Limb (tissue), 2 donors: ENCODE data around the gene ANKRA2.
A peak's percentile ranks its signal among the peaks of the same experiment; 100 is the strongest.
"Not testable (repeated sequence)": the region's sequence is repeated elsewhere in the genome, so short reads cannot be mapped to it uniquely, and the experiment has no call there.

Experiments
- DNase-seq, 2 donors: peaks; one replicate each; pipeline ENCODE4 v3.0.0-alpha.2; 2016; ENCODE audit errors: extremely low spot score in 2 of 2

Gene ANKRA2

DNA sequence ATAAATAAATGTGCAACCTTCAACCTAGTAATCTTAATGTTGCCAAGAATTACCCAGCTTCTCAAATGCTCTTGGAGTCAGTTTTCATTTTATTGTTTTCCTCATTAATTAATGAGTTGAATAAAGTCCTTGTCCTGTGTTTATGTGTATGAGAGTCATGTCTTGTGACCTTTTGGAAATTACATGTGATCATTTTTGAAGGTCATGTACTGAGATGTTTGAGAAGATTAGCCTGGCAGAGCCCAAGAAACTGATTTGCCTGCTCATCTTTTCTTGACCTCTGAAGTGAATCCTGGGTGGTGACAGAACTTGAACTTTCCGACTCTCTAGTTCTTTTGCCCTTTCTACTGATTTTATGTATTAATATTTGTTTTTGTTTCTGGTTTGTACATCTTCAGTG lies 15.4 kb downstream of the ANKRA2 start:
- no peak for DNase-seq

DNA sequence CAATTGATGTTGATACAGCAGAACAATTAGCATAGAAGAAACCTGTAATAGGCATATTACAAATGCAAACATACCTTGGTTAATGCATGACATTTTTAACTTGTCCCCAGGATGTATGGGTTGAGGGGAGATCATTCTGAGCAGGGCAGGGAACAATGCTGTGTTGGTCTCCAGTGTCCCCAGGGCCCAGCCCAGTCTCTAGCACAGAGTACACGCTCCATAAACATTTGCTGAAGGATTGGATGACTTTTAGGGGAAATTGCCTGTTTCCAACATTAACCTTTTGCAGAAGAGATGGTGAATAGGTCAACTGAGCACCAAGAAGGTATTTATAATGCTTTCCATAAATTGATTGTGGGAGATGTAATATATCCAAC lies 20.0 kb downstream of the ANKRA2 start:
- no peak for DNase-seq

DNA sequence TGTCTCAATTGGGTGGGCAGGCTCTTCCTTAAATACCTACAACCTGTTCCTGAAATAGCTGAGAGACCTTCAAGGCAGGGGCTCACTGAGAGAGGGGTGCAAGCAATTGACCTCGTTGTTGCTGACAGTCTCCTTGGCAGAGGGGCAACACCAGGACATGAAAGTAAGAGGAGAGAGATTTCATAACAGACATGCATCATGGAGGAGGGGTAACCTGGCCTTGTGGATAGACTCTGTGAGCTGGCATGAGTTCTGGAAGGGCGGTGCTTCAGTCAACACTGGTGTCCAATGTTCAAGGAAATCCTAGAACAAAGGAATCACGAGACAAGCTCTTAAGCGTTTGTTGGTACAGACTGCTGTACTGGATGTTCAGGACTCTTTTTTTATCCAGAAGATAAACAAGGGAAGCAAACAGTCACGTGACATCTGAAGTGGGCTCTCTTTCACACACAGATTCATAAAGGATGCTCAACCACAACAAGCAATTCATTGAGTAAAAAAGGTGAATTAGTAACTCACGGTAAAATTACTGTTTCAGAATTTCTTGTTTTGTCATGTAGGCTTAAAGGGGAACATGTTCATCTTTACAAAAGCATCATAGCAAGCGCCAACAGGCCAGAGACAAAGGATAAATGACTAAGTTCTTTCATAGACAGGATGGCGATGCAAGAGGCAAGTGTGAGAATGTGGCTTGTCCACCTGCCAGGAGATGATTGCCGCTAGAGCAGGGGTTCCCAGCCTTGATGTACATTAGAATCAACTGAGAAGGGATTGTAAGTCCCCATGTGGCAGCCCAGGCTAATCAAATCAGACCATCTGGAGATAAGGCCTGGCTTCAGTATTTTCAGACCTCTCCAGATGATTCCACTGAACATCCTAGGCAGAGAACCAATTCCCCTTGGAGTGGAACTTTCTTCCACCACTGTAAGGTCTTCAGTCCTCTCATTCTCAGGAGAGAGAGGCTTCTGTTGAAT lies 20.7 kb downstream of the ANKRA2 start:
- no peak for DNase-seq

DNA sequence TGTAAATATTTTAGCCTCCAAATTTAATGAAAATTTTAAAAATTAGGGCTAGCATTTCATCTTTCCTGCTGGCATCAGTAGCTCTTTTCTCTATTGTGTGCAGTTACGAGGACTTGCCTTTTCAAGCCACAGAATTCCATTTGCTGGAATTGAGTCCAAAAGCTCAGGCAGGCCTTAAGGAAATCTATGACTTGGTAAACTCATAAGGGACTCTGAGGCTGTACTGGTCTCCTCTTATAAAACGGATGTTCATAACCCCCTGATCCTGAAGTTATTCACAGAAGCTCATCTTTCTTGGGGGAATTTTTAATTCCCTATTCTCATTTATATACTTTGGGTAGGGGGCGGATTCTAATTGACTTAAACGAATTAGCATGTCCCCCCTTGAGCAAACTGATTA lies 23.4 kb downstream of the ANKRA2 start:
- no peak for DNase-seq

DNA sequence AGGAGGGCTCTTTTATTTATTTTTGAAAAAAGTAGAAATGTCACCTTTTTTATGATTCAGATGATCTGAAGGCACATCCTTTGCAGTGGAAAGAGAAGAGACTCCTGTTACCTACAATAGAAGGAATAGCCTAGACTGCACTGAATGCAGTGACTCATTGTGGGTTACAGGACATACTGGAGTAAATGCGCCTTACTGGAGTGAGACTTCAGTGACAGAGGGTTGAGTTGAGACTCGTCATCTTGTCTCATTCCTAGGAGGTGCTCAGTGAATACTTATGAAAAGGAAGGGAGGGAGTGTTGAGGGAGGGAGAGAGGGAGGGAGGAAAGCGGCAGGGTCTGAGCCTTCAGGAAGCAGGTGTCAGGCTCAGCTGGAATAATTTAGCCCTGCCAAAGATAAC lies 25.2 kb downstream of the ANKRA2 start:
- no peak for DNase-seq

DNA sequence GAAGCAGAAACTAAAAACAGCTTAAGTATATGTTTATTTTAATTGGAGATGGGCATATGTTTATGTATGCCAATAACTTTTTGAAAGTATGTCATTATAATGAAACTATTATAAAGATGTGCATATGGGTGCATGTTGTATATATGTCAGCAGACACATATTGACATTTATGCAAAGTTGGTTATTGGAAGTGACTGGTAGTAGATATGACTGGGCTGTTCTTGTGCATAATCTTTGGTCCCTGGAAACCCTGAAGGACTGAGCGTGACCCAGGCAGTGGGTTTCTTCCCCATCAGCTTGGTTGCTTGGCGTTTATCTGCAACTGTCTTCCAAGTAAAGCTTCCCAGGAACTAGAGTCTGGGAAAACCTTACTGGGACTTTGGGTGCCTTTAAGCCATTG lies 25.7 kb downstream of the ANKRA2 start:
- DNase-seq: no peak

DNA sequence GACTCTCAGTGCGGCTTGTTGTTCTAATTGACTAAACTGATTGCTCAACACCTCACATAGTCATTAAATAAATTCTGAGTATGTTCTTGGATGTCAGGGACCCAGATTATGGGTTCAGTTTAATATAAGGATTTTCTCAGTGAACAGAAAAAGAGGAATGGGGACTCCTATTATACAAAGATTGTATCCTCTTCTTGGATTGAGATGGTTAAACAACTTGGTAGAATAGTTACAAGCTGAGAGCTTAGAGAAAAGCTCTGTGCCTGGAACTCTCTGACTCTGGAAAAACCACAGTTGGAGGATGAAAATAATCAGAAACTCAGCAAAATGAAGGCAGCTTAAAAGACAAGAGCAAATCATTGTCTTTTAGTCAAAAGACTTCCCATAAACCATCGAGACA lies 30.5 kb downstream of the ANKRA2 start:
- DNase-seq: no peak

DNA sequence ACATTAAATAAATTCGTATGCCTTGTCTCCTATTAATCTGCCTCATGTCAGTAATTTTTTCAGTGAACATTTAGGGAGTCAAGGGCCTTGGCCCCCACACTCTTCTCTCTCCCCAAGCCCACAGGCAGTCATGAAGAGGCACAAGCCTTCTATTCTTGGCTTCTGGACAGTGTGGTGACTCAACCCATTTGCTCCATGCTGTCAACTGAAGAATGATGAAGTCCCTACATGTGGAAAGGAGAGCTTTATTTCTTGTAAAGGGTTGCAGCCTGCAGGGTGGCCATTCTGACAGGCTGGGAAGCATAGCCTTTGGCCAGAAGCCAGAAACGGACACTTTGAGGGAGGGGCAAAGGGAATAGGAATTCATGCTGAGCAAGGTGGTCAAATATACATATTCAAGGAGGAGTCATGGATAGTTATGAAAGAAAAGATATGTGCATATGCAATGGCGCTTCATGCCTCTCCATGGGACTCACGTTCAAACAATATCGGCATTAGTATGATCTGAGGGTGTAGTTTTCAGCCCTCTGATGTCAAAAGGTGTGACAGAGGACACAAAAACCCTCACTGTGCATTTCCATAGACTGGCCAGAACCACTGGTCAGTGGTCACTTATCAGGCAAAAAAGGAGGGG lies 31.3 kb downstream of the ANKRA2 start:
- DNase-seq: no peak

DNA sequence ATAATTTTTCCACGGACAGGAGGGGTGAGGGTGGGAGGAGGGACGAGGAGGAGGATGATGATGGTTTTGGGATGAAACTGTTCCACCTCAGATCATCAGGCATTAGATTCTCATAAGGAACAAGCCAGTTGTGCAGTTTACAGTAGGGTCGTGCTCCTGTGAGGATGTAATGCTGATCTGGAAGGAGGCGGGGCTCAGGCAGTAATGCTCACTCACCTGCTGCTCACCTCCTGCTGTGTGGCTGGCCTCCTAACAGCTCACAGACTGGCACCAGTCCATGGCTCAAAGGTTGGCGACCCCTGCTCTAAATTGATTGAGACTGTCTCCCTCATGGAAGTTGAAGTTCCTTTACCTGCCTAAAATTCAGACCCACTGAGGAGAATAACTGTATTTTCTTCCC lies 33.2 kb downstream of the ANKRA2 start:
- DNase-seq: no peak

DNA sequence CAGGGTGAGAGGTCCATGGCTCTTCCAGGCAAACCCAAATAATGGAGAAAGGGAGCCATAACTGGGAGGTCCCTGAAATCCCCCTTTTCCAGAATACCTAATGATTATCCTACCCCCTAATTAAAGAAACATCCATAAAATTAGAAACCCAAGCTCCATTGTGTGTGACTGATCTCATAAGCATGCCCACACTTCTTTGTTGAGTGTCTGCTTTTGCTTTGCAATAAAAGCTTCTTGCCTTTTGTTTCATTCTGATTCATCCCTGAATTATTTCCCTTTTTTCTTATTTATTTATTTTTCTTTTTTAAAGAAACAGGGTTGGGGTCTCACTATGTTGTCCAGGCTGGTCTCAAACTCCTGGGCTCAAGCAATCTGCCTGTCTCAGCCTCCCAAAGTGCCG lies 34.1 kb downstream of the ANKRA2 start:
- DNase-seq: no peak

DNA sequence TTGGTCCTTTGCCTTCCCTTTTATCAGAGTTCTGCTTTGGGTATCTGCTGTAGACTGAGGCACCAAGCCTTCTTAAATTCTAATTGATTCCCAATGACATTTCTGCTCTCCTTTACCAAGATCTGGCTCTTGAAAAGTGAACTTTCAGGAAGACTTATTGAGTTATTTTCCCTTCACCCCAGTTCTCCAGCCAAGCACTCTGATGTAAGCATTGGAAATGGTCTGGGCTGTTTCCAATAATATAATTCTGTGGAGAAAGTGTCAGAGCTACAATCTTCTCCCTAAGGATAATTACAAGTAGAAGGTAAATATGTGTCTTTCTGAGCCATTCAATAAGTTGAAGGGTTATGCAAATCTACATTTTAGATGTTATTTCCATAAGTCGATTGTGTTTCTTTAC lies 36.4 kb downstream of the ANKRA2 start:
- DNase-seq: no peak

DNA sequence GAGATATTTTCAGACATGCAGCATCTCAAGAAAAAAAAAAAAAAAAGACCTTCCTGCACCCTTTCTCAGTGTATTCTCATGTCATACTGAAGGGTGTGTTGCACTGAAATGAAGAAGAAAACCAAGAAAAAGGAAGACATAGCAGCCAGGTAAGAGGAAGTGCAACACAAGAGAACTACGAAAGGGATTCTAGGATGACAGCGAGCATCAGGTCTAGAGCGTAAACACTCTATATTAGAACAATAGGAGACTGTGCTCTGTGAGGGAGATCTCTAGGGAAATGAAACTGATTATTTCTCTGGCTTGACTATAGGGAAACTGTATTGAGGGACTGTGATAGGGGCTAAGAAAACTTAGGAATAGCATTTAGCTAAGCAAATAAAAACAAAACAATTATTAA lies 37.2 kb downstream of the ANKRA2 start:
- no peak for DNase-seq

DNA sequence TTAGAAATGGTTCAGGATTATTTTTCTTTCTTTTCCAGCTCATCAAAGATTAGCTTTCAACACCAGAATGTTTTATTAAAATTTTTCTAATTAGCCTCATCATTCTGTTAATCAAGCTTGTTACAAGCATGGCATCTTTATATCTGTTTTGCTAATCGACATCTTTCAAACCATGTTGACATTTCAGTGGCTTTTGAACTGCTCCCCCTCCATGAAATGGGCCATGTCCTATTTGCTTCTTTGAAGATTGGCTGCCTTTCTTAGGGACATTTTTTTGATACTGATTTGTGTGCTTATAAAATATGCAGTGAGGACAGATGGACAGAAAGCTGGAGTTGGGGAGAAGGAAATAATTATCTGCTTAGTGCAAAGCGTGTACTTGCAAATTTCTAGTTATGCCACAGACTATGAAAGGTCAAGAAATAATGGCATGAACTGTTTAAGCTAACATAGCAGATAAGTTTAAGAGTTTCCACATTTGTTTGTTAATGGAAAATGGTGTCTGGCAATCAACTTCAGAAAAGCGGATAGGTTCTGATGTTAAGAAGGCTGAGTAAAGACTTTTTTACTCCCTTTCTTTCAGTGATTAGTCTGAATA lies 39.7 kb downstream of the ANKRA2 start:
- DNase-seq: no peak

DNA sequence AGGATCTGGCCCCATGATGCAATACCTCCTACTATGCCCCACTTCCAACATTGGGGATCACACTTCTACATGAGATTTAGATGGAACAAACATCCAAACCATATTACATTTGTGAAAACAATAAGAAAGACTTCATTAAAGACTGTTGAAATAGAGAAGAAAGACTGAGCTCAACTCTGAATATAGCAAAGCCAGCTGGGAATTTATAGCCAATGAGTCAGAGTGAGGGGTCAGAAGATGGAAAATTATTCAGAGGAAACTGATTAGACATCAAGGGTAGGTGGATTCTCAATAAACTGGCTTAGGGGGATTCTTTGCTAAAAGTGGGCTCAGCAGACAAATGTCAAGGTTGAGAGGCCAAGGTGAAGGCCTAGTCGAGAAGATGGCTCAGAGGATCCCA lies 41.6 kb downstream of the ANKRA2 start:
- DNase-seq: no peak

DNA sequence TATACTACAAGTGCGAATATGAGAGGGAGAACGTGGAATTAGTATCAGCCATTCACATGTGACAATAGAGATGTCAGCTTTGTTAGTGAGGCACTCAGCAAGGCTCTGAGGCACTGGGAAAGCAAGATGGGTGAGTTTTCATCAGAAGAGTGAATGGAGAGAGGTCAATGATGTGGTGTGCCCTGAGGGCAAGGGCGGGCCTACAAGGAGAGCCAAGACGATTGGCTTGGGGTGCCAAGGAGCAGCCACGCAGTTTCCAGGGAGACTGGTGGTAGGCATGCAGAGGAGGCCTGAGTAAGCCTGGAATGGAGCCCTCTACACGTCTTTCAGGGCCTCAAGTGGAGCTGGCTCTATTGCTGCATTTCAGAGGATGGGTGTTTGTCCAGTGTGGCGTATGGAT lies 42.5 kb downstream of the ANKRA2 start:
- DNase-seq: no peak

DNA sequence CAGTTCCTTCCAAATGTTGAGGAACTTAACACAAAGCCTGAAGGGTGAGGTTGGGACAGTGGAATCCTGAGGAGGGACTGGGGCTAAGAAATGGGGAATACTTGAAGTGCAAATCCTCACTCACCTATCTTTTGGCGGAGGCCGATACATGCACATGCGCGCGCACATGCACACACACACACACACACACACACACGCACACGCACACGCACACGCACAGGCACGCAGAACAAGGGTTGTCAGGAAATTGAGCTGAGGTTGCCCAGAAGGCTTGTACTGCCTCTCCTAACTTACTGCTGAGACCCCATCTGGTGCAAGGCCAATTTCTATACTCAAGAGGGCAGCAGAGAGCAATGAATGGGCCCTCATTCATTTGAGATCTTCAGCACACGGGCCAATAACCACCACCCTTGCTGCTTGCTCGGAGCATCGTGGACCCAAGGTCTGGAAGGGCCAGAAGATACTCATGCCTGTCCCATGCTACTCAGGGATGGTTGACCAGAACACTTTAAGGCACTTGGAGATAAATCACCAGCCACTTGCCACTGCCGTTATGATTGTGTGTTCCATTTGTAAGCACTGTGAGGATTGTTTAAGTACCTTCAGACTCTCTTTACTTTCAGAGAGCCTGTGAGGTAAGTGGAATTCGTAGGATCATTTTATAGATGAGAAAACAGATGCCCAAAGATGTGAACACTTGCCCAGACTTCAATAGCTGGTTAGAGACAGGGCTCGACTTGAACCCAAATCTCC lies 45.7 kb downstream of the ANKRA2 start:
- peak; percentile 67 to 68 for DNase-seq

DNA sequence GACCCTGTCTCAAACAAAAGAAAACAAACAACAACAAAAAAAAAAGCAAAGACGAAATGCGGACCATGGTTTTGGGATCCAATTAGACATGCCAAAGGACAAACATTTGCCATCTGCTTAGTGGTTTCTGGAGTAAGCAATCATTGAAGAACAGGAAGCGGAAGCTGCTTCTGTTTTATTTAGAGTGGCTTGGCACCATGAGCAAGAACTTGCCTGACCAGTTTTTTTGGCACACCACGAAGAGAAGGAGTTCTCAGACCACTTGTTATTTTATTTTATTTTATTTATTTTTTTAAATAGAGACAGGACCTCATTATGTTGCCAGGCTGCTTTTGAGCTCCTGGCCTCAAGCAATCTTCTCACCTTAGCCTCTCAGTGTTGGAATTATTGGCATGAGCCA lies 50.2 kb downstream of the ANKRA2 start:
- DNase-seq: no peak

DNA sequence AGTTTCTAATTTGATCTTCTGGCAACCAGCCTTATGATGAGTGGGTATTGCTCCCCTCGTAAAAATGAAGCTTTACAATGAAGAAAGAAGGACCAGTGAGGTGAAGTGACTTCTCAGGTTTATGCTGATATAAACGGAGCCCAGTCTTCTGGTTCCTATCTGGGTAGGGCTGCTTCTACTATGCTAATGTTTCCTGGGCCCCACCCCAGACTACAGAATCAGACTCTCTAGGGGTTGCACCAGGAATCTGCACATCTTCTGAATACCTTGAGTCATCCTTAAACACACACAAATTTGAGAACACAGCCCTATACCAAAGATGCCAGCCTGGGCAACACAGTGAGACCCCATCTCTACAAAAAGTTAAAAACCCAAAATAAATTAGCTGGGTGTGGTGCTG lies 51.0 kb downstream of the ANKRA2 start:
- no peak for DNase-seq

DNA sequence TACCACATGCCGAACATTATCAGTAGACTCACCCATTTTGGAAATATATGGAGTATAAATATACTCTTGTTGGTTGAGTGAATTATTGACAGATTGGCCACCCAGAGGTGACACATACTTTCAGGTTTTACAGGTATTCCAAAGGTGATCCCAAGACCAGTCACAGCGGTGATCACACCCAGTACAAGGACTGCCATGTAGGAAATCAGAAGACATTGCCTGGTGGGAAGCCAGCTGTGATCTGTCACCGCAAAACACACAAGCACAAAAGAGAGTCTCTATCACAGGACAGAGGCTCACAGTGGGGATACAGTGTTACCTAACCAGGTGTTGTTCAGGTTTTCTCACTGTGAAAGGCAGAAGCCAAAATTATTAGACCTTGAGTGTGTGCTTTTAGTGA lies 51.4 kb downstream of the ANKRA2 start:
- no peak for DNase-seq

DNA sequence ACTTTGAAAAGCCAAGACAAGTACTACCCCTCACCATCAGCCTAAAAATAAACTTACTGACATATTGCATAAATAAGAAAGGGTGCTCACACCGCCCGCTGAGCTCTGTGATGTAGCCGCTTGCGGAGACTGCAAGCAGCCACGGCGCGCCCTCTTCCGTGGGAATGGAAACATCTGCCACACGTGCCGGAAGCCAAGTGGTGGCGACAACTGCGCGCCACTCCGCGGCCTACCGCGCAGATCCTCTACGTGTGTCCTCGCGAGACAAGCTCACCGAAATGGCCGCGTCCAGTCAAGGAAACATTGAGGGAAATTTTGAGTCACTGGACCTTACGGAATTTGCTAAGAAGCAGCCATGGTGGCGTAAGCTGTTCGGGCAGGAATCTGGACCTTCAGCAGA lies 56.9 kb downstream of the ANKRA2 start:
- not testable (repeated sequence) for DNase-seq

DNA sequence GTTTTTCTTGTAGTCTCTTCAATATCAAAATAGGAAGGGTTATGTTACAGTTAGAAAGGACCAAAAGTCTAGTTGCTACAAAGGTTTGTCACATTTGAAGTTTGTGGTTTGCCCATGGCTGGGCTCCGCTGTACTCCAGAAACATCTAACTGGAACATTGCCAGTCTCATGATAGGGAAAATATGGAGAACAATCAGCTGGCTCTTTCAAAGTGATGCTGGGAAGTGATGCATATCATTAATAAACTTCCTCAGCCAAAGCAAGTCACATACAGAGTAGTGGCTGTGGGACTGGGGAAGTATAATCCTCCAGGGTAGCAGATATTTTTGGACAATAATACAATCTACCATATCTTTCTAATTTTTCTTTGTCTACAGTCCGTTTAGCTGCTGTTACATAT lies 58.4 kb downstream of the ANKRA2 start:
- no peak for DNase-seq

DNA sequence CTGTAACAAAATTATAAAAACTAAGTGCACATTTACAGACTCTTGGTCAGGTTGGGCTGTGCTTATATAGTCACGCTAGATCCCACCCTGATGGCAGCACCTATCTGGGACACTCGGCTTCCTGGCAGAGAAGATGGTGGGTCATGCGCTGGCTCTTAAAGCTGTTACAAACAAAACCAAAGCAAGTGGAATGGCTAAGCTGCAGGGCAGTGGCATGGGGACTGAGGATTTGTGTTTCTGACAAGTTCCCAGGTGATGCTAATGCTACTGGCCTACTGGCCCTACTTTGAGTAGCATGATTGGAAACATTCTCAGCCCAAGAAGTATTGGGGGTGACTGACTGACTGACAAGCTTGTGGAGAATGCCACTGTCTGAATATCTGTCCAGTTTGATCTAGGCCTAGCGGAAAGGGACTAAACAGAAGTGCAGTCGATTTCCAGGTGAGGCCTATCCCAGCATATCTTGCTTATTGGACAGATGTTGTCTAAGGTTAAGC lies 58.9 kb downstream of the ANKRA2 start:
- DNase-seq: no peak
